Fibroblast of lung (primary cell): Measurements from ENCODE around the gene CFAP298. TPM values are rescaled to one million over a fixed set of nuclear protein-coding genes. Genes with fewer than 3 reads are reported as not detected.
A peak's percentile ranks its signal among the peaks of the same experiment; 100 is the strongest.
"Not testable (repeated sequence)": the region's sequence is repeated elsewhere in the genome, so short reads cannot be mapped to it uniquely, and the experiment has no call there.

ENCODE experiments used
- DNase-seq, 2 donors: peaks; one replicate each; pipeline versions ENCODE4 v3.0.0 to v3.0.0-alpha.2; 2010; ENCODE audit warnings: low read depth in 2 of 2
- H2AFZ ChIP-seq: 2 replicates; pipeline ENCODE4 v1.5.1; 2012; ENCODE audit warnings: low read length, control low read depth, inconsistent platforms
- H3K27ac ChIP-seq: 2 replicates; pipeline ENCODE4 v1.5.1; 2011; ENCODE audit warnings: low read length, control low read depth; ENCODE audit not compliant: insufficient read depth
- H3K27me3 ChIP-seq: 2 replicates; pipeline ENCODE4 v1.5.1; 2011; ENCODE audit warnings: mild to moderate bottlenecking, low read length; ENCODE audit not compliant: control insufficient read depth, insufficient read depth
- H3K36me3 ChIP-seq: 2 replicates; pipeline ENCODE4 v1.5.1; 2011; ENCODE audit warnings: low read length; ENCODE audit not compliant: control insufficient read depth, insufficient read depth
- H3K4me1 ChIP-seq: 2 replicates; pipeline ENCODE4 v1.5.1; 2011; ENCODE audit warnings: low read length; ENCODE audit not compliant: control insufficient read depth, insufficient read depth; ENCODE audit errors: extremely low read depth
- H3K4me2 ChIP-seq: 2 replicates; pipeline ENCODE4 v1.5.1; 2011; ENCODE audit warnings: low read length, control low read depth; ENCODE audit not compliant: insufficient read depth; ENCODE audit errors: extremely low read depth
- H3K4me3 ChIP-seq, 4 experiments: fragments of 200-600 bp in 1 of 4; sonication (generic) in 1 of 4; replicated peaks in 1 of 4; 2 replicates each; pipeline ENCODE4 v1.5.1; 2011 to 2016; ENCODE audit warnings: low read length in 4 of 4, low read depth in 3 of 4, mild to moderate bottlenecking in 3 of 4, control low read depth in 2 of 4, inconsistent platforms in 1 of 4, mixed read lengths in 1 of 4; ENCODE audit not compliant: insufficient read depth in 1 of 4; ENCODE audit errors: control extremely low read depth in 1 of 4
- H3K79me2 ChIP-seq: 2 replicates; pipeline ENCODE4 v1.5.1; 2012; ENCODE audit warnings: mild to moderate bottlenecking, low read length, inconsistent platforms; ENCODE audit not compliant: control insufficient read depth, insufficient read depth
- H3K9ac ChIP-seq: 2 replicates; pipeline ENCODE4 v1.5.1; 2011; ENCODE audit warnings: mild to moderate bottlenecking, low read length, control low read depth; ENCODE audit not compliant: insufficient read depth
- H3K9me3 ChIP-seq: 2 replicates; pipeline ENCODE4 v1.5.1; 2012; ENCODE audit warnings: low read depth, low read length; ENCODE audit not compliant: control insufficient read depth, insufficient read depth
- H4K20me1 ChIP-seq: 2 replicates; pipeline ENCODE4 v1.5.1; 2011; ENCODE audit warnings: low read length; ENCODE audit not compliant: control insufficient read depth, insufficient read depth; ENCODE audit errors: extremely low read depth
- EZH2 ChIP-seq: IDR thresholded peaks from 2 replicates; pipeline ENCODE4 v1.5.1; 2012; ENCODE audit warnings: low read length, control low read depth, mild to moderate bottlenecking; ENCODE audit errors: missing control alignments
- polyA plus RNA-seq, 2 donors: library from polyadenylated mRNA; depleted of rRNA in 1 of 2; stranded (reverse) in 1 of 2; unstranded in 1 of 2; fragments of >200 nt; gene quantifications; 2 replicates each; pipeline ENCODE4 v1.2.1, GENCODE V29; 2011 to 2012; ENCODE audit warnings: missing spikeins in 1 of 2
- total RNA-seq: library from RNA; depleted of rRNA; stranded (reverse); fragments of >200 nt; gene quantifications from 2 replicates; pipeline ENCODE4 v1.2.1, GENCODE V29; 2014
- TF ChIP-seq, protein P1 (sequence below), 2 donors: IDR thresholded peaks in 1 of 2; conservative IDR thresholded peaks in 1 of 2; 1 replicate in 1 of 2; 2 replicates in 1 of 2; pipeline ENCODE4 v1.5.1; 2011 to 2012; ENCODE audit warnings: low read length in 2 of 2, control low read depth in 1 of 2, inconsistent platforms in 1 of 2, low read depth in 1 of 2, mild to moderate bottlenecking in 1 of 2

CFAP298 gene
- total and polyA plus RNA-seq, 2 donors (not counting 1 experiment from before 2014, with no cell fraction given): 18.7 to 20.9 TPM

GRCh38 chr21:32565856-32566465, 46.2 kb downstream of the CFAP298 start:
- Histone ChIP-seq H2AFZ (no peak overlapping the region), H3K9ac (no peak overlapping the region), H3K9me3 (no peaks in the 10 kb centered on the region), H3K4me3 (no peak overlapping the region), H3K36me3 (no peaks in the 10 kb centered on the region), H4K20me1 (no peaks in the 10 kb centered on the region), H3K4me2 (no peak overlapping the region), H3K27ac (no peak overlapping the region), H3K4me1 (peaks cover 5% of the 10 kb centered on the region), H3K27me3 (no peaks in the 10 kb centered on the region), H3K79me2 (no peaks in the 10 kb centered on the region)
- no peak for TF ChIP-seq EZH2
- peak; percentile 55 to 77 for DNase-seq

DNA sequence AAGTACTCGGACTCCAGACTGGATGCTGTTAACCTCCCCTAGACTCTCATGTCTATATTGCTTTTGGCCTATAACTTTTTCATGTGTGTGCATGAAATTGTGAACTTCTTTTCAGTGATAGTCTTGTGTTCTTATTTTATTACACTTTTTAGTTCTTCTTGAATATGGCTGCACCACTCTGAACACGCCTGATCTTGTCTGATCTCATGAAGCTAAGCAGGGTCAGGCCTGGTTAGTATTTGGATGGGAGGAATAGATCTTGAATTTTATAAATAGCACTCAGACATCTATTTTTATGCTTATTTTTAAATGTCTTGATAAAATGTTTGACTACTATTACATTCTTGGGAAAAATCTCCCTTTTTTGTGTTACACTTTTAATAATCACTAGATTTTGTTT, 49.3 kb downstream of the CFAP298 start:
- DNase-seq: peak in 1 of 2 donors; percentile 24
- no peak overlapping the region for H3K27ac ChIP-seq
- H2AFZ ChIP-seq: no peak overlapping the region

DNA sequence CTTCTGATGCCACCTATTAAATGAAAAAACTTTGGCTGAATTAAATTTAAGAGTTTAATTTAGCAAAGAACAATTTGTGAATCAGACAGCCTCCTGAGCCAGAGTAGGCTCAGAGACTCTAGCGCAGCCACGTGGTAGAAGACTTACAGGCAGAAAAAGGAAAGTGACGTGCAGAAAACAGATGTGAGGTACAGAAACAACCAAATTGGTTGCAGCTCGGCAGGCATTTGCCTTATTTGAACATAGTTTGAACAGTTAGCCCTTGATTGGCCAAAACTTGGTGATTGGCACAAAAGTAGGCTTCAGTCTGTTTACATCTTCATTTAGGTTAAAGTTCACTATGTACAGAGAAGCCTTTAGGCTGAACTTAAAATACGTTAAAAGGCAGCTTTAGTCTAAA, 49.8 kb downstream of the CFAP298 start:
- Histone ChIP-seq H3K9ac (no peak overlapping the region), H3K4me3 (no peak overlapping the region), H4K20me1 (no peaks in the 10 kb centered on the region), H3K9me3 (no peaks in the 10 kb centered on the region), H3K36me3 (no peaks in the 10 kb centered on the region), H2AFZ (no peak overlapping the region), H3K4me2 (no peak overlapping the region), H3K79me2 (no peaks in the 10 kb centered on the region), H3K27me3 (no peaks in the 10 kb centered on the region), H3K27ac (no peak overlapping the region), H3K4me1 (no peaks in the 10 kb centered on the region)
- no peak for TF ChIP-seq EZH2
- TF ChIP-seq, protein P1, sequence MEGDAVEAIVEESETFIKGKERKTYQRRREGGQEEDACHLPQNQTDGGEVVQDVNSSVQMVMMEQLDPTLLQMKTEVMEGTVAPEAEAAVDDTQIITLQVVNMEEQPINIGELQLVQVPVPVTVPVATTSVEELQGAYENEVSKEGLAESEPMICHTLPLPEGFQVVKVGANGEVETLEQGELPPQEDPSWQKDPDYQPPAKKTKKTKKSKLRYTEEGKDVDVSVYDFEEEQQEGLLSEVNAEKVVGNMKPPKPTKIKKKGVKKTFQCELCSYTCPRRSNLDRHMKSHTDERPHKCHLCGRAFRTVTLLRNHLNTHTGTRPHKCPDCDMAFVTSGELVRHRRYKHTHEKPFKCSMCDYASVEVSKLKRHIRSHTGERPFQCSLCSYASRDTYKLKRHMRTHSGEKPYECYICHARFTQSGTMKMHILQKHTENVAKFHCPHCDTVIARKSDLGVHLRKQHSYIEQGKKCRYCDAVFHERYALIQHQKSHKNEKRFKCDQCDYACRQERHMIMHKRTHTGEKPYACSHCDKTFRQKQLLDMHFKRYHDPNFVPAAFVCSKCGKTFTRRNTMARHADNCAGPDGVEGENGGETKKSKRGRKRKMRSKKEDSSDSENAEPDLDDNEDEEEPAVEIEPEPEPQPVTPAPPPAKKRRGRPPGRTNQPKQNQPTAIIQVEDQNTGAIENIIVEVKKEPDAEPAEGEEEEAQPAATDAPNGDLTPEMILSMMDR (conservative IDR thresholded peaks at IDR 0.05 in 1 of 2, IDR thresholded peaks at IDR 0.05 in 1 of 2; ENCODE audit: low read depth in 1 of 2, low read length in 2 of 2): peak; percentile 30 to 63
- DNase-seq: peak; percentile 67 to 91

More for the DNA sequence above, 49.3 kb downstream of the CFAP298 start:
- Histone ChIP-seq H3K9me3 (no peaks in the 10 kb centered on the region), H4K20me1 (no peaks in the 10 kb centered on the region), H3K4me2 (no peak overlapping the region), H3K4me1 (no peaks in the 10 kb centered on the region), H3K36me3 (no peaks in the 10 kb centered on the region), H3K27me3 (no peaks in the 10 kb centered on the region), H3K4me3 (no peak overlapping the region), H3K79me2 (no peaks in the 10 kb centered on the region), H3K9ac (no peak overlapping the region)
- TF ChIP-seq, protein P1 (conservative IDR thresholded peaks at IDR 0.05 in 1 of 2, IDR thresholded peaks at IDR 0.05 in 1 of 2; ENCODE audit: low read depth in 1 of 2, low read length in 2 of 2): no peak
- no peak for TF ChIP-seq EZH2

- not testable (repeated sequence) for H3K4me3 ChIP-seq, H2AFZ ChIP-seq, H3K27me3 ChIP-seq
Measured at GRCh38 chr21:32561476-32561875, 50.7 kb downstream of the CFAP298 start.

More at GRCh38 chr21:32561476-32561875, 50.7 kb downstream of the CFAP298 start:
- not testable (repeated sequence) for H3K79me2 ChIP-seq, DNase-seq, H3K9ac ChIP-seq, H3K4me2 ChIP-seq, H3K27ac ChIP-seq, H3K9me3 ChIP-seq, H4K20me1 ChIP-seq, H3K36me3 ChIP-seq, H3K4me1 ChIP-seq
